H1 (cell line): ENCODE results near the gene NCBP1. TPM values are rescaled to one million over a fixed set of nuclear protein-coding genes. Genes with fewer than 3 reads are reported as not detected.

ENCODE experiments used
- CBX8 ChIP-seq: fragments of 300-800, 300-1000 bp; sonication (generic); IDR thresholded peaks from 2 replicates; pipeline ENCODE4 v1.7.1; 2016; ENCODE audit warnings: low read depth, low read length, borderline replicate concordance
- CHD1 ChIP-seq: IDR thresholded peaks from 2 replicates; pipeline ENCODE4 v1.6.1; 2012; ENCODE audit warnings: low read depth, low read length, improper control_type of control experiment
- CREB1 ChIP-seq: IDR thresholded peaks from 2 replicates; pipeline ENCODE4 v1.6.1; 2012; ENCODE audit warnings: inconsistent platforms
- EGR1 ChIP-seq: IDR thresholded peaks from 2 replicates; pipeline ENCODE4 v1.6.1; 2011; ENCODE audit warnings: low read depth, low read length, borderline replicate concordance
- NANOG ChIP-seq: IDR thresholded peaks from 2 replicates; pipeline ENCODE4 v1.6.1; 2011; ENCODE audit warnings: low read length, low read depth, mild to moderate bottlenecking, inconsistent platforms; ENCODE audit not compliant: insufficient read depth, poor library complexity, severe bottlenecking
- SIN3A ChIP-seq, 2 experiments: IDR thresholded peaks in 1 of 2; conservative IDR thresholded peaks in 1 of 2; 2 replicates each; pipeline ENCODE4 v1.6.1; 2011 to 2012; ENCODE audit warnings: low read length in 2 of 2, improper control_type of control experiment in 1 of 2, low read depth in 1 of 2, mild to moderate bottlenecking in 1 of 2
- SP2 ChIP-seq: IDR thresholded peaks from 2 replicates; pipeline ENCODE4 v1.6.1; 2012; ENCODE audit warnings: mild to moderate bottlenecking, low read length, inconsistent platforms
- polyA plus RNA-seq, 7 experiments: library from polyadenylated mRNA; depleted of rRNA in 3 of 7; stranded (reverse) in 5 of 7; unstranded in 2 of 7; fragments of >200 nt in 5 of 7; fragments of 200-250 nt in 2 of 7; gene quantifications; 1 replicate in 5 of 7; 2 replicates in 1 of 7; 4 replicates in 1 of 7; pipeline versions ENCODE4 v1.2.1 to v1.2.3, GENCODE V29; 2011 to 2013; ENCODE audit warnings: missing spikeins in 2 of 7, mixed read lengths in 2 of 7
- total RNA-seq: library from RNA; stranded (reverse); fragmentation: NEBNext Ultra II Directional; extraction: Animal tissue kit (Norgen Biotek cat#: 25700); gene quantifications from 2 replicates; pipeline ENCODE4 v1.2.1, GENCODE V29; 2021

NCBP1 gene
- total and polyA plus RNA-seq, 2 of the 8 experiments (the other 6 are each of a cell fraction or from before 2014, with no cell fraction given), result 14.7 to 54.0 TPM

GRCh38 chr9:97640325-97640724 is 6.7 kb downstream of the NCBP1 start (continued):
- TF ChIP-seq EGR1, result no peak
- no peak for TF ChIP-seq CHD1
- no peak for TF ChIP-seq CREB1
- TF ChIP-seq SIN3A (conservative IDR thresholded peaks at IDR 0.05 in 1 of 2, IDR thresholded peaks at IDR 0.05 in 1 of 2; ENCODE audit: low read depth in 1 of 2, low read length in 2 of 2), result no peak
- no peak for TF ChIP-seq NANOG
- no peak for TF ChIP-seq CBX8
- no peak for TF ChIP-seq SP2
